Neural progenitor cell (in vitro differentiated cells): ENCODE results near the gene MEGF9. TPM values are rescaled to one million over a fixed set of nuclear protein-coding genes. Genes with fewer than 3 reads are reported as not detected.

Source experiments
- DNase-seq: peaks from one replicate; pipeline ENCODE4 v3.0.0-alpha.2; 2016; ENCODE audit warnings: low spot score
- H2AFZ ChIP-seq: fragments of 200-600 bp; sonication (generic); replicated peaks from 2 replicates; pipeline ENCODE4 v1.6.1; 2016; ENCODE audit warnings: antibody characterized with exemption
- H3F3A ChIP-seq: fragments of 200-600 bp; sonication (generic); 2 replicates; pipeline ENCODE4 v1.6.1; 2016; ENCODE audit warnings: antibody characterized with exemption, low read depth
- H3K27ac ChIP-seq: fragments of 200-600 bp; sonication (generic); 2 replicates; pipeline ENCODE4 v1.5.1; 2016; ENCODE audit warnings: mild to moderate bottlenecking
- H3K27me3 ChIP-seq: fragments of 200-600 bp; sonication (generic); 2 replicates; pipeline ENCODE4 v1.6.1; 2016; ENCODE audit warnings: mild to moderate bottlenecking, moderate library complexity
- H3K36me3 ChIP-seq: fragments of 200-600 bp; sonication (generic); 2 replicates; pipeline ENCODE4 v1.5.1; 2016
- H3K4me1 ChIP-seq: fragments of 200-600 bp; sonication (generic); 2 replicates; pipeline ENCODE4 v1.6.1; 2016; ENCODE audit warnings: mixed run types
- H3K4me2 ChIP-seq: fragments of 200-600 bp; sonication (generic); 2 replicates; pipeline ENCODE4 v1.6.1; 2016
- H3K4me3 ChIP-seq: fragments of 200-600 bp; sonication (generic); 2 replicates; pipeline ENCODE4 v1.5.1; 2016
- H3K79me2 ChIP-seq: fragments of 200-600 bp; sonication (generic); 2 replicates; pipeline ENCODE4 v1.6.1; 2016; ENCODE audit warnings: low read depth
- H3K9ac ChIP-seq: fragments of 200-600 bp; sonication (generic); 2 replicates; pipeline ENCODE4 v1.6.1; 2016
- H3K9me3 ChIP-seq: fragments of 200-600 bp; sonication (generic); 2 replicates; pipeline ENCODE4 v1.5.1; 2016; ENCODE audit warnings: low read depth
- H4K20me1 ChIP-seq: fragments of 200-600 bp; sonication (generic); 2 replicates; pipeline ENCODE4 v1.6.1; 2016; ENCODE audit warnings: low read depth
- H3K27ac Mint-ChIP-seq: 3 replicates; pipeline ENCODE4 v1.8.0; 2021; ENCODE audit warnings: mixed read lengths
- H3K27me3 Mint-ChIP-seq: 2 replicates; pipeline ENCODE4 v1.8.0; 2022; ENCODE audit warnings: low read depth, mild to moderate bottlenecking, inconsistent platforms, moderate library complexity, mixed read lengths; ENCODE audit not compliant: insufficient read depth
- H3K36me3 Mint-ChIP-seq: 3 replicates; pipeline ENCODE4 v1.8.0; 2021; ENCODE audit warnings: mixed read lengths
- H3K4me1 Mint-ChIP-seq: 3 replicates; pipeline ENCODE4 v1.8.0; 2021; ENCODE audit warnings: mixed read lengths
- H3K4me3 Mint-ChIP-seq: 3 replicates; pipeline ENCODE4 v1.8.0; 2021; ENCODE audit warnings: mild to moderate bottlenecking, moderate library complexity, mixed read lengths
- H3K9me3 Mint-ChIP-seq: 3 replicates; pipeline ENCODE4 v1.8.0; 2020; ENCODE audit warnings: mixed read lengths
- EZH2 ChIP-seq: fragments of 200-600 bp; sonication (generic); IDR thresholded peaks from 2 replicates; pipeline ENCODE4 v1.6.1; 2017; ENCODE audit warnings: antibody characterized with exemption, mild to moderate bottlenecking, moderate library complexity
- EZH2phosphoT487 ChIP-seq: fragments of 200-600 bp; sonication (generic); IDR thresholded peaks from 2 replicates; pipeline ENCODE4 v1.6.1; 2017; ENCODE audit warnings: antibody characterized with exemption
- total RNA-seq: library from RNA; depleted of rRNA; stranded (reverse); fragments of >200 nt; gene quantifications from 2 replicates; pipeline ENCODE4 v1.2.3, GENCODE V29; 2015; ENCODE audit warnings: low replicate concordance
- TF ChIP-seq, protein P1 (sequence below): fragments of 200-600 bp; sonication (generic); IDR thresholded peaks from 2 replicates; pipeline ENCODE4 v1.5.1; 2017; ENCODE audit warnings: antibody characterized with exemption, mild to moderate bottlenecking

MEGF9 gene
- total RNA-seq, 1 donor from 2014 or later, result 6.2 TPM

DNA sequence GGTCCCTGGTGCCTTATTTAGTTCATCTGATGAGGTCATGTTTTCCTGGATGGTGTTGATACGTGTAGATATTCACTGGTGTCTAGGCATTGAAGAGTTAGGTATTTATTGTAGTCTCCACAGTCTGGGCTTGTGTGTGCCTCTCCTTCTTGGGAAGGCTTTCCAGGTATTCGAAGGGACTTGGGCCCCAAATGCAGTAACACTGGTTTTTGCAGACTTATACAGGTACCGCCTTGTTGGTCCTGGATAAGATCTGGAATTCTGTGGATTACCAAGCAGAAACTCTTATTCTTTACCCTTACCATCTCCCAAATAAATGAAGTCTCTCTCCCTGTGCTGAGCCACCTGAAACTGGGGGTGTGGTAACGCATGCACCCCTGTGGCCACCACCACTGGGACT, 34.1 kb downstream of the MEGF9 start:
- Mint-ChIP-seq H3K4me3 (no peak overlapping the region), H3K27me3 (no peaks in the 10 kb centered on the region), H3K36me3 (peaks cover 15% of the 10 kb centered on the region), H3K27ac (no peak overlapping the region), H3K9me3 (peaks cover 5% of the 10 kb centered on the region), H3K4me1 (peaks cover 18% of the 10 kb centered on the region)
- Histone ChIP-seq H3K4me2 (no peak overlapping the region), H4K20me1 (peaks cover 4% of the 10 kb centered on the region), H3K4me3 (no peak overlapping the region), H3K36me3 (no peaks in the 10 kb centered on the region), H3K27ac (no peak overlapping the region), H2AFZ (no peak overlapping the region), H3K4me1 (no peaks in the 10 kb centered on the region), H3K79me2 (no peaks in the 10 kb centered on the region), H3K9me3 (no peaks in the 10 kb centered on the region), H3K9ac (no peak overlapping the region), H3K27me3 (no peaks in the 10 kb centered on the region), H3F3A (no peaks in the 10 kb centered on the region)
- TF ChIP-seq, protein P1, sequence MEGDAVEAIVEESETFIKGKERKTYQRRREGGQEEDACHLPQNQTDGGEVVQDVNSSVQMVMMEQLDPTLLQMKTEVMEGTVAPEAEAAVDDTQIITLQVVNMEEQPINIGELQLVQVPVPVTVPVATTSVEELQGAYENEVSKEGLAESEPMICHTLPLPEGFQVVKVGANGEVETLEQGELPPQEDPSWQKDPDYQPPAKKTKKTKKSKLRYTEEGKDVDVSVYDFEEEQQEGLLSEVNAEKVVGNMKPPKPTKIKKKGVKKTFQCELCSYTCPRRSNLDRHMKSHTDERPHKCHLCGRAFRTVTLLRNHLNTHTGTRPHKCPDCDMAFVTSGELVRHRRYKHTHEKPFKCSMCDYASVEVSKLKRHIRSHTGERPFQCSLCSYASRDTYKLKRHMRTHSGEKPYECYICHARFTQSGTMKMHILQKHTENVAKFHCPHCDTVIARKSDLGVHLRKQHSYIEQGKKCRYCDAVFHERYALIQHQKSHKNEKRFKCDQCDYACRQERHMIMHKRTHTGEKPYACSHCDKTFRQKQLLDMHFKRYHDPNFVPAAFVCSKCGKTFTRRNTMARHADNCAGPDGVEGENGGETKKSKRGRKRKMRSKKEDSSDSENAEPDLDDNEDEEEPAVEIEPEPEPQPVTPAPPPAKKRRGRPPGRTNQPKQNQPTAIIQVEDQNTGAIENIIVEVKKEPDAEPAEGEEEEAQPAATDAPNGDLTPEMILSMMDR, result no peak
- TF ChIP-seq EZH2phosphoT487, result no peak
- TF ChIP-seq EZH2, result no peak
- no peak for DNase-seq

DNA sequence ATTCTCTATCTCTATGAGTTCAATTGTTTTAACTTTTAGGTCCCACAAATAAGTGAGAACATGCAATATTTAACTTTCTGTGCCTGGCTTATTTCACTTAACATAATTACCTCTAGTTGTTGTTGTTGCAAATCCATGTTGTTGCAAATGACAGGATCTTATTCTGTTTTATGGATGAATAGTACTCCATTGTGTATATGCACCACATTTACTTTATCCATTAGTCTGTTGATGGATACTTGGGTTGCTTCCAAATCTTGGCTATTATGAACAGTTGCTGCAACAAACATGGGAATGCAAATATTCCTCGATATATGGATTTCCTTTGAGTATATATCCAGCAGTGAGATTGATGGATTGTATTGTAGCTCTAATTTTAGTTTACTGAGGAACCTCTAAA, 36.3 kb downstream of the MEGF9 start:
- peaks cover 4% of the 10 kb centered on the region for H4K20me1 ChIP-seq
- no peak for DNase-seq
- H3K27me3 ChIP-seq, result no peaks in the 10 kb centered on the region
- H3K4me2 ChIP-seq, result no peak overlapping the region
- no peaks in the 10 kb centered on the region for H3F3A ChIP-seq
- peaks cover 10% of the 10 kb centered on the region for H3K4me1 Mint-ChIP-seq
- no peaks in the 10 kb centered on the region for H3K79me2 ChIP-seq
- no peak overlapping the region for H3K27ac Mint-ChIP-seq
- no peaks in the 10 kb centered on the region for H3K4me1 ChIP-seq
- H3K4me3 ChIP-seq, result no peak overlapping the region
- H3K36me3 ChIP-seq, result no peaks in the 10 kb centered on the region
- H3K27me3 Mint-ChIP-seq, result no peaks in the 10 kb centered on the region
- peaks cover 6% of the 10 kb centered on the region for H3K9me3 Mint-ChIP-seq
- no peak overlapping the region for H3K27ac ChIP-seq
- H3K9ac ChIP-seq, result no peak overlapping the region
- TF ChIP-seq, protein P1, result no peak
- H2AFZ ChIP-seq, result no peak overlapping the region
- H3K9me3 ChIP-seq, result no peaks in the 10 kb centered on the region
- H3K36me3 Mint-ChIP-seq, result peaks cover 14% of the 10 kb centered on the region
- H3K4me3 Mint-ChIP-seq, result no peak overlapping the region

DNA sequence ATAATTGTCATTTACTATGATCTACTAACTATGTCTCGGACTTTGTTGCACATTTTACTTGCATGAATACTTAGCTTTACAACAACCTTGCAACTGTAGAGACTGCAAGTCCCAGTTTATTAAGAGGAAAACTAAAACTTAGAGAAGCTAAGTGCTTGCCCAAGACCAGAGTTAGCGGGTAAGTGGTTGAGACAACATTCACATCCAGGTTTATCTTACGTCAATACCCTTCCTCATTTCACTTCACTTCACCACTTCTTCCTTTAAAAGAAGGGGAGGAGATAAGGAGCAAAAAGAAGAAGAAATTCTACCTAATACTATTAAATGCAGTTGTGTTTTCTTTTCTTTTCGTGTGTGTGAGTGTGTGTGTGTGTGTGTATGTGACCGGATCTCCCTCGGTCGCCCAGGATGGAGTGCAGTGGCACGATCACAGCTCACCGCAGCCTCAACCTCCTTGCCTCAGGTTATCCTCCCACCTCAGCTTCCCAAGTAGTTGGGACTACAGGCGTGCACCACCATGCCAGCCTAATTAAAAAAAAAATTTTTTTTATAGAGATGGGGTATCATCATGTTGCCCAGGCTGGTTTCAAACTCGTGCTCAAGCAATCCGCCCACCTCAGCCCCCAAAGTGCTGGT, 37.4 kb downstream of the MEGF9 start:
- Mint-ChIP-seq H3K27ac (no peak overlapping the region), H3K4me1 (peaks cover 10% of the 10 kb centered on the region), H3K36me3 (peaks cover 16% of the 10 kb centered on the region), H3K27me3 (no peaks in the 10 kb centered on the region), H3K4me3 (no peak overlapping the region), H3K9me3 (peaks cover 9% of the 10 kb centered on the region)
- Histone ChIP-seq H3K9ac (no peak overlapping the region), H3K36me3 (no peaks in the 10 kb centered on the region), H3K4me1 (no peaks in the 10 kb centered on the region), H2AFZ (no peak overlapping the region), H3K9me3 (no peaks in the 10 kb centered on the region), H3K27ac (no peak overlapping the region), H3K4me2 (no peak overlapping the region), H3K79me2 (no peaks in the 10 kb centered on the region), H4K20me1 (peaks cover 4% of the 10 kb centered on the region), H3K4me3 (no peak overlapping the region), H3K27me3 (no peaks in the 10 kb centered on the region), H3F3A (no peaks in the 10 kb centered on the region)
- TF ChIP-seq, protein P1, result no peak
- TF ChIP-seq EZH2 (no peak), EZH2phosphoT487 (no peak)
- DNase-seq, result no peak
